HepG2 (cell line): Measurements from ENCODE around the gene LCK. TPM values are rescaled to one million over a fixed set of nuclear protein-coding genes. Genes with fewer than 3 reads are reported as not detected.
A peak's percentile ranks its signal among the peaks of the same experiment; 100 is the strongest.

Source experiments
- ISX ChIP-seq: sonication (generic); formaldehyde crosslinking; conservative IDR thresholded peaks from 2 replicates; pipeline ENCODE4 v1.5.0; 2020; ENCODE audit warnings: missing genetic modification reagents
- KLF12 ChIP-seq: sonication (generic); formaldehyde crosslinking; IDR thresholded peaks from 2 replicates; pipeline ENCODE4 v1.4.0; 2020; ENCODE audit warnings: missing genetic modification reagents, borderline replicate concordance
- KLF13 ChIP-seq: sonication (generic); formaldehyde crosslinking; IDR thresholded peaks from 2 replicates; pipeline ENCODE4 v1.4.0; 2020; ENCODE audit warnings: mild to moderate bottlenecking, missing genetic modification reagents
- MAFF ChIP-seq: IDR thresholded peaks from 2 replicates; pipeline ENCODE4 v1.6.1; 2011; ENCODE audit warnings: low read depth, low read length, improper control_type of control experiment
- MIER3 ChIP-seq: IDR thresholded peaks from 2 replicates; pipeline ENCODE4 v1.6.1; 2016; ENCODE audit warnings: missing compliant biosample characterization, borderline replicate concordance
- MYNN ChIP-seq: sonication (generic); formaldehyde crosslinking; IDR thresholded peaks from 2 replicates; pipeline ENCODE4 v1.4.0; 2020; ENCODE audit warnings: mild to moderate bottlenecking, low read depth, missing genetic modification reagents
- RXRA ChIP-seq: sonication (generic); formaldehyde crosslinking; IDR thresholded peaks from 2 replicates; pipeline ENCODE4 v1.5.1; 2020; ENCODE audit warnings: missing genetic modification reagents
- SIX1 ChIP-seq: sonication (generic); formaldehyde crosslinking; IDR thresholded peaks from 2 replicates; pipeline ENCODE4 v1.4.0; 2020; ENCODE audit warnings: missing genetic modification reagents, borderline replicate concordance
- SP4 ChIP-seq: sonication (generic); formaldehyde crosslinking; IDR thresholded peaks from 2 replicates; pipeline ENCODE4 v1.8.1; 2023; ENCODE audit warnings: mild to moderate bottlenecking, missing genetic modification reagents
- ZBTB8A ChIP-seq: sonication (generic); formaldehyde crosslinking; IDR thresholded peaks from 2 replicates; pipeline ENCODE4 v1.4.0; 2020; ENCODE audit warnings: mild to moderate bottlenecking, low read depth, missing genetic modification reagents, borderline replicate concordance
- ZFP37 ChIP-seq: sonication (generic); formaldehyde crosslinking; IDR thresholded peaks from 2 replicates; pipeline ENCODE4 v1.4.0; 2020; ENCODE audit warnings: missing genetic modification reagents, borderline replicate concordance
- ZNF30 ChIP-seq: sonication (generic); formaldehyde crosslinking; IDR thresholded peaks from 2 replicates; pipeline ENCODE4 v1.5.0; 2020; ENCODE audit warnings: mild to moderate bottlenecking, missing genetic modification reagents
- ZNF781 ChIP-seq: sonication (generic); formaldehyde crosslinking; IDR thresholded peaks from 2 replicates; pipeline ENCODE4 v1.5.1; 2020; ENCODE audit warnings: borderline replicate concordance, mild to moderate bottlenecking, missing genetic modification reagents; ENCODE audit errors: not compliant biosample characterization
- polyA plus RNA-seq, 8 experiments: library from polyadenylated mRNA; depleted of rRNA in 3 of 8; stranded (reverse) in 7 of 8; unstranded in 1 of 8; fragments of >200 nt; fragmentation: Illumina TruSeq in 4 of 8; extraction: Trizol in 4 of 8; gene quantifications; 2 replicates each; pipeline versions ENCODE4 v1.2.1 to v1.2.3, GENCODE V29; 2011 to 2016; ENCODE audit warnings: low read depth in 4 of 8, missing spikeins in 1 of 8, mixed read lengths in 1 of 8; ENCODE audit not compliant: insufficient read depth in 1 of 8
- total RNA-seq, 5 experiments: library from RNA; depleted of rRNA; stranded (reverse); fragments of >200 nt; fragmentation: Illumina TruSeq; extraction: Trizol; gene quantifications; 2 replicates each; pipeline ENCODE4 v1.2.3, GENCODE V29; 2016; ENCODE audit warnings: low read depth in 1 of 5
- TF ChIP-seq, protein P1 (sequence below): sonication (generic); formaldehyde crosslinking; IDR thresholded peaks from 2 replicates; pipeline ENCODE4 v1.5.1; 2020; ENCODE audit warnings: mild to moderate bottlenecking, moderate library complexity, missing genetic modification reagents
- TF ChIP-seq, protein P2 (sequence below): sonication (generic); formaldehyde crosslinking; IDR thresholded peaks from 2 replicates; pipeline ENCODE4 v1.5.0; 2020; ENCODE audit warnings: missing genetic modification reagents
- TF ChIP-seq, protein P3 (sequence below): sonication (generic); formaldehyde crosslinking; IDR thresholded peaks from 2 replicates; pipeline ENCODE4 v1.4.0; 2020; ENCODE audit warnings: missing genetic modification reagents
- TF ChIP-seq, protein P4 (sequence below): sonication (generic); formaldehyde crosslinking; IDR thresholded peaks from 2 replicates; pipeline ENCODE4 v1.9.0; 2021; ENCODE audit warnings: missing genetic modification reagents, borderline replicate concordance

Gene LCK
- total and polyA plus RNA-seq, 2 of the 13 experiments (the other 11 are each of a cell fraction or from before 2014, with no cell fraction given): 0.93 to 1.8 TPM

DNA sequence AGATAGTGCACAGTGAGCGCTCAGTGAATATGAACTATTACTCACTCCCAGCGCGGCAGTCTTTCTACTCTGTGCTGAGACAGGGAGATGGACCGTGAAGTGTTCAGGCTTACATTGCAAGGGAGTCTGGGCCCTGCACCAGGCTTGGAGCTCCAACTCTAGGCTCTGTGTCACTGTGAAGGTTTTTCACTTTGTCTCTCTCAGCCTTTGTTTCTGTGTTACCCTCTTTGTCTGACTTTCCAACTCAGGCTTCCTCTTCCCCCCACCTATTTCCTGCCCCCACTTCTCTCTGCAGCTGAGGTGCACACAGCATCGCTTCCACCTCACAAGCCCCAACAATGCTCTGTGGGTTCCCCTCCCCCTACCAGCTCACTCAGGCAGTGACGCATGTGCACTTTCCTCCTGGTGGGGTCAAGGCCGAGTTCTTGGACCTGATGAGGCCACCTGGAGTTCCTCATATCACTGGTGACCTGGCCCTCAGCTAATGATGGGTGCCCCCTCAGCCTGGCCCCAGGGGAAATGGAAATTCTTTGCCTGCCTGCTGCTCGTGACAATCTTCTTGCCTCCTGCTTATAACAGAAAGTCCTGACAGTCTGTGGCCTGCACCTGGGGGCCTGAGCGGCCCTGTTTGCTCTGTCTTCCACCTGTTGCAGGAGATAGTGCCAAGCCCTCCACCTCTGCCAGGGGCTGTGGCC lies 1.1 kb upstream of the LCK start (continued):
- TF ChIP-seq SIX1 (CRISPR knock-in tag) (no peak), MYNN (CRISPR knock-in tag) (no peak), ZFP37 (CRISPR knock-in tag) (peak; percentile 22; the same call in 1 of the 2 replicates), SP4 (CRISPR knock-in tag) (peak; percentile 13; the same call in 1 of the 2 replicates), RXRA (CRISPR knock-in tag) (peak; percentile 98), KLF12 (CRISPR knock-in tag) (no peak), ZBTB8A (CRISPR knock-in tag) (no peak), ZNF30 (no peak), KLF13 (CRISPR knock-in tag) (no peak), ISX (CRISPR knock-in tag) (no peak), MAFF (no peak), MIER3 (no peak), ZNF781 (CRISPR knock-in tag) (peak; percentile 62)
- TF ChIP-seq, protein P1, sequence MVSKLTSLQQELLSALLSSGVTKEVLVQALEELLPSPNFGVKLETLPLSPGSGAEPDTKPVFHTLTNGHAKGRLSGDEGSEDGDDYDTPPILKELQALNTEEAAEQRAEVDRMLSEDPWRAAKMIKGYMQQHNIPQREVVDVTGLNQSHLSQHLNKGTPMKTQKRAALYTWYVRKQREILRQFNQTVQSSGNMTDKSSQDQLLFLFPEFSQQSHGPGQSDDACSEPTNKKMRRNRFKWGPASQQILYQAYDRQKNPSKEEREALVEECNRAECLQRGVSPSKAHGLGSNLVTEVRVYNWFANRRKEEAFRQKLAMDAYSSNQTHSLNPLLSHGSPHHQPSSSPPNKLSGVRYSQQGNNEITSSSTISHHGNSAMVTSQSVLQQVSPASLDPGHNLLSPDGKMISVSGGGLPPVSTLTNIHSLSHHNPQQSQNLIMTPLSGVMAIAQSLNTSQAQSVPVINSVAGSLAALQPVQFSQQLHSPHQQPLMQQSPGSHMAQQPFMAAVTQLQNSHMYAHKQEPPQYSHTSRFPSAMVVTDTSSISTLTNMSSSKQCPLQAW: peak; percentile 72
- TF ChIP-seq, protein P2, sequence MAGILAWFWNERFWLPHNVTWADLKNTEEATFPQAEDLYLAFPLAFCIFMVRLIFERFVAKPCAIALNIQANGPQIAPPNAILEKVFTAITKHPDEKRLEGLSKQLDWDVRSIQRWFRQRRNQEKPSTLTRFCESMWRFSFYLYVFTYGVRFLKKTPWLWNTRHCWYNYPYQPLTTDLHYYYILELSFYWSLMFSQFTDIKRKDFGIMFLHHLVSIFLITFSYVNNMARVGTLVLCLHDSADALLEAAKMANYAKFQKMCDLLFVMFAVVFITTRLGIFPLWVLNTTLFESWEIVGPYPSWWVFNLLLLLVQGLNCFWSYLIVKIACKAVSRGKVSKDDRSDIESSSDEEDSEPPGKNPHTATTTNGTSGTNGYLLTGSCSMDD (CRISPR knock-in tag): no peak
- TF ChIP-seq, protein P3, sequence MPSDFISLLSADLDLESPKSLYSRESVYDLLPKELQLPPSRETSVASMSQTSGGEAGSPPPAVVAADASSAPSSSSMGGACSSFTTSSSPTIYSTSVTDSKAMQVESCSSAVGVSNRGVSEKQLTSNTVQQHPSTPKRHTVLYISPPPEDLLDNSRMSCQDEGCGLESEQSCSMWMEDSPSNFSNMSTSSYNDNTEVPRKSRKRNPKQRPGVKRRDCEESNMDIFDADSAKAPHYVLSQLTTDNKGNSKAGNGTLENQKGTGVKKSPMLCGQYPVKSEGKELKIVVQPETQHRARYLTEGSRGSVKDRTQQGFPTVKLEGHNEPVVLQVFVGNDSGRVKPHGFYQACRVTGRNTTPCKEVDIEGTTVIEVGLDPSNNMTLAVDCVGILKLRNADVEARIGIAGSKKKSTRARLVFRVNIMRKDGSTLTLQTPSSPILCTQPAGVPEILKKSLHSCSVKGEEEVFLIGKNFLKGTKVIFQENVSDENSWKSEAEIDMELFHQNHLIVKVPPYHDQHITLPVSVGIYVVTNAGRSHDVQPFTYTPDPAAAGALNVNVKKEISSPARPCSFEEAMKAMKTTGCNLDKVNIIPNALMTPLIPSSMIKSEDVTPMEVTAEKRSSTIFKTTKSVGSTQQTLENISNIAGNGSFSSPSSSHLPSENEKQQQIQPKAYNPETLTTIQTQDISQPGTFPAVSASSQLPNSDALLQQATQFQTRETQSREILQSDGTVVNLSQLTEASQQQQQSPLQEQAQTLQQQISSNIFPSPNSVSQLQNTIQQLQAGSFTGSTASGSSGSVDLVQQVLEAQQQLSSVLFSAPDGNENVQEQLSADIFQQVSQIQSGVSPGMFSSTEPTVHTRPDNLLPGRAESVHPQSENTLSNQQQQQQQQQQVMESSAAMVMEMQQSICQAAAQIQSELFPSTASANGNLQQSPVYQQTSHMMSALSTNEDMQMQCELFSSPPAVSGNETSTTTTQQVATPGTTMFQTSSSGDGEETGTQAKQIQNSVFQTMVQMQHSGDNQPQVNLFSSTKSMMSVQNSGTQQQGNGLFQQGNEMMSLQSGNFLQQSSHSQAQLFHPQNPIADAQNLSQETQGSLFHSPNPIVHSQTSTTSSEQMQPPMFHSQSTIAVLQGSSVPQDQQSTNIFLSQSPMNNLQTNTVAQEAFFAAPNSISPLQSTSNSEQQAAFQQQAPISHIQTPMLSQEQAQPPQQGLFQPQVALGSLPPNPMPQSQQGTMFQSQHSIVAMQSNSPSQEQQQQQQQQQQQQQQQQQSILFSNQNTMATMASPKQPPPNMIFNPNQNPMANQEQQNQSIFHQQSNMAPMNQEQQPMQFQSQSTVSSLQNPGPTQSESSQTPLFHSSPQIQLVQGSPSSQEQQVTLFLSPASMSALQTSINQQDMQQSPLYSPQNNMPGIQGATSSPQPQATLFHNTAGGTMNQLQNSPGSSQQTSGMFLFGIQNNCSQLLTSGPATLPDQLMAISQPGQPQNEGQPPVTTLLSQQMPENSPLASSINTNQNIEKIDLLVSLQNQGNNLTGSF (CRISPR knock-in tag): no peak
- TF ChIP-seq, protein P4, sequence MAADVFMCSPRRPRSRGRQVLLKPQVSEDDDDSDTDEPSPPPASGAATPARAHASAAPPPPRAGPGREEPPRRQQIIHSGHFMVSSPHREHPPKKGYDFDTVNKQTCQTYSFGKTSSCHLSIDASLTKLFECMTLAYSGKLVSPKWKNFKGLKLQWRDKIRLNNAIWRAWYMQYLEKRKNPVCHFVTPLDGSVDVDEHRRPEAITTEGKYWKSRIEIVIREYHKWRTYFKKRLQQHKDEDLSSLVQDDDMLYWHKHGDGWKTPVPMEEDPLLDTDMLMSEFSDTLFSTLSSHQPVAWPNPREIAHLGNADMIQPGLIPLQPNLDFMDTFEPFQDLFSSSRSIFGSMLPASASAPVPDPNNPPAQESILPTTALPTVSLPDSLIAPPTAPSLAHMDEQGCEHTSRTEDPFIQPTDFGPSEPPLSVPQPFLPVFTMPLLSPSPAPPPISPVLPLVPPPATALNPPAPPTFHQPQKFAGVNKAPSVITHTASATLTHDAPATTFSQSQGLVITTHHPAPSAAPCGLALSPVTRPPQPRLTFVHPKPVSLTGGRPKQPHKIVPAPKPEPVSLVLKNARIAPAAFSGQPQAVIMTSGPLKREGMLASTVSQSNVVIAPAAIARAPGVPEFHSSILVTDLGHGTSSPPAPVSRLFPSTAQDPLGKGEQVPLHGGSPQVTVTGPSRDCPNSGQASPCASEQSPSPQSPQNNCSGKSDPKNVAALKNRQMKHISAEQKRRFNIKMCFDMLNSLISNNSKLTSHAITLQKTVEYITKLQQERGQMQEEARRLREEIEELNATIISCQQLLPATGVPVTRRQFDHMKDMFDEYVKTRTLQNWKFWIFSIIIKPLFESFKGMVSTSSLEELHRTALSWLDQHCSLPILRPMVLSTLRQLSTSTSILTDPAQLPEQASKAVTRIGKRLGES: no peak
